Hepatocyte (in vitro differentiated cells): ENCODE measurements around the gene CEP85.

ENCODE experiments used
- EZH2 ChIP-seq: fragments of 200-600 bp; sonication (generic); IDR thresholded peaks from 2 replicates; pipeline ENCODE4 v1.6.1; 2016; ENCODE audit warnings: antibody characterized with exemption, mild to moderate bottlenecking, borderline replicate concordance
- TF ChIP-seq, protein P1 (sequence below): fragments of 200-600 bp; sonication (generic); IDR thresholded peaks from 2 replicates; pipeline ENCODE4 v1.5.1; 2016; ENCODE audit warnings: antibody characterized with exemption, mild to moderate bottlenecking; ENCODE audit not compliant: poor library complexity

GRCh38 chr1:26291433-26291832 lies 57.4 kb downstream of the CEP85 start:
- TF ChIP-seq, protein P1, sequence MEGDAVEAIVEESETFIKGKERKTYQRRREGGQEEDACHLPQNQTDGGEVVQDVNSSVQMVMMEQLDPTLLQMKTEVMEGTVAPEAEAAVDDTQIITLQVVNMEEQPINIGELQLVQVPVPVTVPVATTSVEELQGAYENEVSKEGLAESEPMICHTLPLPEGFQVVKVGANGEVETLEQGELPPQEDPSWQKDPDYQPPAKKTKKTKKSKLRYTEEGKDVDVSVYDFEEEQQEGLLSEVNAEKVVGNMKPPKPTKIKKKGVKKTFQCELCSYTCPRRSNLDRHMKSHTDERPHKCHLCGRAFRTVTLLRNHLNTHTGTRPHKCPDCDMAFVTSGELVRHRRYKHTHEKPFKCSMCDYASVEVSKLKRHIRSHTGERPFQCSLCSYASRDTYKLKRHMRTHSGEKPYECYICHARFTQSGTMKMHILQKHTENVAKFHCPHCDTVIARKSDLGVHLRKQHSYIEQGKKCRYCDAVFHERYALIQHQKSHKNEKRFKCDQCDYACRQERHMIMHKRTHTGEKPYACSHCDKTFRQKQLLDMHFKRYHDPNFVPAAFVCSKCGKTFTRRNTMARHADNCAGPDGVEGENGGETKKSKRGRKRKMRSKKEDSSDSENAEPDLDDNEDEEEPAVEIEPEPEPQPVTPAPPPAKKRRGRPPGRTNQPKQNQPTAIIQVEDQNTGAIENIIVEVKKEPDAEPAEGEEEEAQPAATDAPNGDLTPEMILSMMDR = no peak
- TF ChIP-seq EZH2 = no peak
